GM23338 (cell line): ENCODE data around the gene MVB12B. TPM values are rescaled to one million over a fixed set of nuclear protein-coding genes. Genes with fewer than 3 reads are reported as not detected.

Experiments used
- ATAC-seq: fragments of 200-7000 bp; cut with Tn5 transposase; 3 replicates; pipeline ENCODE4 v1.9.1; 2020
- DNase-seq: peaks from one replicate; pipeline ENCODE4 v3.0.0-alpha.2; 2015; ENCODE audit warnings: low spot score
- H2AFZ ChIP-seq: fragments of 200-600 bp; sonication (generic); 2 replicates; pipeline ENCODE4 v1.8.0; 2016; ENCODE audit warnings: antibody characterized with exemption, mild to moderate bottlenecking, moderate library complexity
- H3F3A ChIP-seq: fragments of 200-600 bp; sonication (generic); replicated peaks from 2 replicates; pipeline ENCODE4 v1.8.0; 2017; ENCODE audit warnings: antibody characterized with exemption, mixed run types, low read depth
- H3K27ac ChIP-seq: fragments of 200-600 bp; sonication (generic); 2 replicates; pipeline ENCODE4 v1.6.1; 2016; ENCODE audit warnings: low read depth
- H3K27me3 ChIP-seq: fragments of 200-600 bp; sonication (generic); 2 replicates; pipeline ENCODE4 v1.8.0; 2016; ENCODE audit warnings: mild to moderate bottlenecking, mixed run types, moderate library complexity; ENCODE audit not compliant: insufficient read depth
- H3K36me3 ChIP-seq: fragments of 200-600 bp; sonication (generic); 2 replicates; pipeline ENCODE4 v1.8.0; 2016; ENCODE audit warnings: mild to moderate bottlenecking; ENCODE audit not compliant: insufficient read depth
- H3K4me1 ChIP-seq: fragments of 200-600 bp; sonication (generic); 2 replicates; pipeline ENCODE4 v1.8.0; 2016; ENCODE audit warnings: mild to moderate bottlenecking, moderate library complexity; ENCODE audit not compliant: insufficient read depth
- H3K4me2 ChIP-seq: fragments of 200-600 bp; sonication (generic); 2 replicates; pipeline ENCODE4 v1.7.1; 2017; ENCODE audit warnings: mixed run types
- H3K4me3 ChIP-seq: fragments of 200-600 bp; sonication (generic); 2 replicates; pipeline ENCODE4 v1.6.1; 2016; ENCODE audit warnings: mixed run types
- H3K79me2 ChIP-seq: fragments of 200-600 bp; sonication (generic); replicated peaks from 2 replicates; pipeline ENCODE4 v1.8.0; 2017; ENCODE audit warnings: mild to moderate bottlenecking; ENCODE audit not compliant: insufficient read depth
- H3K9me2 ChIP-seq: fragments of 200-600 bp; sonication (generic); 2 replicates; pipeline ENCODE4 v1.8.0; 2017; ENCODE audit not compliant: insufficient read depth
- H4K20me1 ChIP-seq: fragments of 200-600 bp; sonication (generic); replicated peaks from 2 replicates; pipeline ENCODE4 v1.8.0; 2017; ENCODE audit warnings: mild to moderate bottlenecking; ENCODE audit not compliant: insufficient read depth
- H3K27ac Mint-ChIP-seq: 2 replicates; pipeline ENCODE4 v1.8.0; 2020; ENCODE audit warnings: inconsistent platforms, mild to moderate bottlenecking, moderate library complexity, mixed read lengths
- H3K27me3 Mint-ChIP-seq: 3 replicates; pipeline ENCODE4 v1.8.0; 2022; ENCODE audit warnings: low read depth, mild to moderate bottlenecking, moderate library complexity, mixed read lengths, inconsistent platforms; ENCODE audit not compliant: insufficient read depth, poor library complexity
- H3K36me3 Mint-ChIP-seq: 3 replicates; pipeline ENCODE4 v1.8.0; 2021; ENCODE audit warnings: low read depth, mild to moderate bottlenecking, inconsistent platforms, moderate library complexity, mixed read lengths
- H3K4me1 Mint-ChIP-seq: 3 replicates; pipeline ENCODE4 v1.8.0; 2020; ENCODE audit warnings: mild to moderate bottlenecking, inconsistent platforms, mixed read lengths
- H3K4me3 Mint-ChIP-seq: 3 replicates; pipeline ENCODE4 v1.8.0; 2021; ENCODE audit warnings: moderate library complexity, mild to moderate bottlenecking, inconsistent platforms, mixed read lengths
- H3K9me3 Mint-ChIP-seq: 3 replicates; pipeline ENCODE4 v1.8.0; 2020; ENCODE audit warnings: moderate library complexity, mild to moderate bottlenecking, inconsistent platforms, mixed read lengths
- EZH2 ChIP-seq: fragments of 200-600 bp; sonication (generic); IDR thresholded peaks from one replicate; pipeline ENCODE4 v1.8.0; 2017; ENCODE audit warnings: antibody characterized with exemption, mild to moderate bottlenecking, low read depth; ENCODE audit not compliant: unreplicated experiment
- EZH2phosphoT487 ChIP-seq: fragments of 200-600 bp; sonication (generic); IDR thresholded peaks from one replicate; pipeline ENCODE4 v1.8.1; 2018; ENCODE audit warnings: antibody characterized with exemption; ENCODE audit not compliant: unreplicated experiment
- POLR2AphosphoS5 ChIP-seq: IDR thresholded peaks from 2 replicates; pipeline ENCODE4 v1.6.1; 2016; ENCODE audit warnings: antibody characterized with exemption, low read depth
- polyA plus RNA-seq: library from polyadenylated mRNA; unstranded; fragments of >200 nt; fragmentation: Nextera tagmentation; extraction: Ambion mirVana; gene quantifications from 2 replicates; pipeline ENCODE4 v1.2.1, GENCODE V29; 2016
- total RNA-seq: library from RNA; depleted of rRNA; stranded (reverse); fragments of >200 nt; shearing (Covaris generic); gene quantifications from 2 replicates; pipeline ENCODE4 v1.2.3, GENCODE V29; 2014
- TF ChIP-seq, protein P1 (sequence below): IDR thresholded peaks from one replicate; pipeline ENCODE4 v1.6.1; 2018; ENCODE audit warnings: antibody characterized with exemption; ENCODE audit not compliant: unreplicated experiment
- TF ChIP-seq, protein P2 (sequence below), 2 experiments: fragments of 200-600 bp in 1 of 2; sonication (generic) in 1 of 2; conservative IDR thresholded peaks; 2 replicates each; pipeline versions ENCODE4 v1.5.1 to v1.6.1; 2016 to 2017; ENCODE audit warnings: antibody characterized with exemption in 2 of 2, low read depth in 2 of 2, mild to moderate bottlenecking in 2 of 2, moderate library complexity in 1 of 2
- TF ChIP-seq, protein P3 (sequence below): IDR thresholded peaks from 2 replicates; pipeline ENCODE4 v1.6.1; 2016; ENCODE audit warnings: antibody characterized with exemption

Gene MVB12B
- total and polyA plus RNA-seq, 2 experiments from 2014 or later: 1.9 to 6.6 TPM

GRCh38 chr9:126331964-126332748 is 5.5 kb downstream of the MVB12B start:
- H3K4me3 ChIP-seq: no peak overlapping the region
- Mint-ChIP-seq H3K27ac (no peak overlapping the region), H3K9me3 (no peaks in the 10 kb centered on the region), H3K36me3 (no peaks in the 10 kb centered on the region), H3K27me3 (peaks cover 7% of the 10 kb centered on the region), H3K4me3 (no peak overlapping the region), H3K4me1 (peaks cover 23% of the 10 kb centered on the region)
- H3K36me3 ChIP-seq: no peaks in the 10 kb centered on the region
- no peak overlapping the region for H2AFZ ChIP-seq
- DNase-seq (no peak), ATAC-seq (no peak)
- no peak for TF ChIP-seq EZH2
- TF ChIP-seq, protein P1, sequence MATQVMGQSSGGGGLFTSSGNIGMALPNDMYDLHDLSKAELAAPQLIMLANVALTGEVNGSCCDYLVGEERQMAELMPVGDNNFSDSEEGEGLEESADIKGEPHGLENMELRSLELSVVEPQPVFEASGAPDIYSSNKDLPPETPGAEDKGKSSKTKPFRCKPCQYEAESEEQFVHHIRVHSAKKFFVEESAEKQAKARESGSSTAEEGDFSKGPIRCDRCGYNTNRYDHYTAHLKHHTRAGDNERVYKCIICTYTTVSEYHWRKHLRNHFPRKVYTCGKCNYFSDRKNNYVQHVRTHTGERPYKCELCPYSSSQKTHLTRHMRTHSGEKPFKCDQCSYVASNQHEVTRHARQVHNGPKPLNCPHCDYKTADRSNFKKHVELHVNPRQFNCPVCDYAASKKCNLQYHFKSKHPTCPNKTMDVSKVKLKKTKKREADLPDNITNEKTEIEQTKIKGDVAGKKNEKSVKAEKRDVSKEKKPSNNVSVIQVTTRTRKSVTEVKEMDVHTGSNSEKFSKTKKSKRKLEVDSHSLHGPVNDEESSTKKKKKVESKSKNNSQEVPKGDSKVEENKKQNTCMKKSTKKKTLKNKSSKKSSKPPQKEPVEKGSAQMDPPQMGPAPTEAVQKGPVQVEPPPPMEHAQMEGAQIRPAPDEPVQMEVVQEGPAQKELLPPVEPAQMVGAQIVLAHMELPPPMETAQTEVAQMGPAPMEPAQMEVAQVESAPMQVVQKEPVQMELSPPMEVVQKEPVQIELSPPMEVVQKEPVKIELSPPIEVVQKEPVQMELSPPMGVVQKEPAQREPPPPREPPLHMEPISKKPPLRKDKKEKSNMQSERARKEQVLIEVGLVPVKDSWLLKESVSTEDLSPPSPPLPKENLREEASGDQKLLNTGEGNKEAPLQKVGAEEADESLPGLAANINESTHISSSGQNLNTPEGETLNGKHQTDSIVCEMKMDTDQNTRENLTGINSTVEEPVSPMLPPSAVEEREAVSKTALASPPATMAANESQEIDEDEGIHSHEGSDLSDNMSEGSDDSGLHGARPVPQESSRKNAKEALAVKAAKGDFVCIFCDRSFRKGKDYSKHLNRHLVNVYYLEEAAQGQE: no peak
- TF ChIP-seq, protein P2, sequence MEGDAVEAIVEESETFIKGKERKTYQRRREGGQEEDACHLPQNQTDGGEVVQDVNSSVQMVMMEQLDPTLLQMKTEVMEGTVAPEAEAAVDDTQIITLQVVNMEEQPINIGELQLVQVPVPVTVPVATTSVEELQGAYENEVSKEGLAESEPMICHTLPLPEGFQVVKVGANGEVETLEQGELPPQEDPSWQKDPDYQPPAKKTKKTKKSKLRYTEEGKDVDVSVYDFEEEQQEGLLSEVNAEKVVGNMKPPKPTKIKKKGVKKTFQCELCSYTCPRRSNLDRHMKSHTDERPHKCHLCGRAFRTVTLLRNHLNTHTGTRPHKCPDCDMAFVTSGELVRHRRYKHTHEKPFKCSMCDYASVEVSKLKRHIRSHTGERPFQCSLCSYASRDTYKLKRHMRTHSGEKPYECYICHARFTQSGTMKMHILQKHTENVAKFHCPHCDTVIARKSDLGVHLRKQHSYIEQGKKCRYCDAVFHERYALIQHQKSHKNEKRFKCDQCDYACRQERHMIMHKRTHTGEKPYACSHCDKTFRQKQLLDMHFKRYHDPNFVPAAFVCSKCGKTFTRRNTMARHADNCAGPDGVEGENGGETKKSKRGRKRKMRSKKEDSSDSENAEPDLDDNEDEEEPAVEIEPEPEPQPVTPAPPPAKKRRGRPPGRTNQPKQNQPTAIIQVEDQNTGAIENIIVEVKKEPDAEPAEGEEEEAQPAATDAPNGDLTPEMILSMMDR (conservative IDR thresholded peaks at IDR 0.05; ENCODE audit: low read depth in 2 of 2): no peak
- H3K79me2 ChIP-seq: no peaks in the 10 kb centered on the region; the same call in 1 of the 2 replicates
- H3K9me2 ChIP-seq: no peaks in the 10 kb centered on the region
- H3F3A ChIP-seq: 0 out of 2 replicates have a peak, but pooled peaks cover 2% of the 10 kb centered on the region
- H3K4me2 ChIP-seq: no peak overlapping the region
- H4K20me1 ChIP-seq: no peaks in the 10 kb centered on the region
- no peak overlapping the region for H3K27ac ChIP-seq
- H3K4me1 ChIP-seq: no peaks in the 10 kb centered on the region
- H3K27me3 ChIP-seq: peaks cover 8% of the 10 kb centered on the region; the same call in 1 of the 2 replicates

DNA sequence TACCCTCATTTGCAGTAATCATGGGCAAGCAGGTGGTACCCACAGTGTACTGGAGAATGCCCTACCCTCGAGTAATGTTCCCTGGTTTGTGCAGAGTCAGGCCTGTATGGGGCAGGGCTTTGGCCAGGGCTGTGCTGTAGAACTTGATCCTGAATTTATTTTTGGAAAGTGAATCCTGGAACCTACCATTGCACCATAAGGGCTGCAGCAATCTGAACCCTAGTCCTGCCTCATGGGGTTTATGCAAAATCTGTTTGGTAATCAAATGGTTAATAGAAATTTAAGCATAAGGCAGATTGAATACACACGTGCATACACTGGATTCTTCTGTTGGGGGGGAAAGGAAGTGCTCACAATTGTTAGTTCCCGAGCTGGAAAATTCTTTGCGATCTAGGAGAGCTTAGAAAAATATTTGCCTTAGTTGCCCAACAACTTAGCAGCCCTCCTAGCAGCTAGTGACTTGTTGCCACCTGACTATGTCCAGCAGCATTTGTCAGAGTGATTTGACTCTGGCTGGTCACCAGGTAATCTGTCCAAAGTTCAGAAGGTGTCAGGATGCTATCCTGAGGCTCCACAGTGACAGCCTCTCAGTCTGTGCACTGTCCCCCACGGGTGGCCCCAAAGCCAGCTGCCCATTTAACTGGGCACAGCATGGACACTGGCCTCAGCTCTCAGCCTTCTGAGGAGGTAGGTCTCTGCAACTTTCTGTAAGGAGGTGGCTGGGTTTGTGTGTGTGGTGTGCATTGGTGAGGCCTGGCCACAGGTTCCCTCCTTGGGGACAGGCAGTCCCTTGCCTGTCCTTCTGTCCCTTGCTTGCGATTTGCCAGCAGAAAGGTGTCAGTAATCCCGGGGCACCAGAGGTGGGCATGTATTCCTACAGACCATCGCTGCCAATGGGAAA is 8.3 kb downstream of the MVB12B start:
- Histone ChIP-seq H2AFZ (no peak overlapping the region), H3K27ac (no peak overlapping the region), H3K79me2 (no peaks in the 10 kb centered on the region), H3K4me3 (no peak overlapping the region), H3K4me1 (peaks cover 13% of the 10 kb centered on the region), H3K9me2 (no peaks in the 10 kb centered on the region), H3K36me3 (no peaks in the 10 kb centered on the region), H3K4me2 (no peak overlapping the region), H4K20me1 (no peaks in the 10 kb centered on the region), H3F3A (0 out of 2 replicates have a peak, but pooled peaks cover 3% of the 10 kb centered on the region), H3K27me3 (no peaks in the 10 kb centered on the region)
- Mint-ChIP-seq H3K4me3 (no peak overlapping the region), H3K27ac (no peak overlapping the region), H3K9me3 (no peaks in the 10 kb centered on the region), H3K4me1 (peaks cover 35% of the 10 kb centered on the region), H3K36me3 (no peaks in the 10 kb centered on the region), H3K27me3 (peaks cover 8% of the 10 kb centered on the region)
- TF ChIP-seq, protein P3, sequence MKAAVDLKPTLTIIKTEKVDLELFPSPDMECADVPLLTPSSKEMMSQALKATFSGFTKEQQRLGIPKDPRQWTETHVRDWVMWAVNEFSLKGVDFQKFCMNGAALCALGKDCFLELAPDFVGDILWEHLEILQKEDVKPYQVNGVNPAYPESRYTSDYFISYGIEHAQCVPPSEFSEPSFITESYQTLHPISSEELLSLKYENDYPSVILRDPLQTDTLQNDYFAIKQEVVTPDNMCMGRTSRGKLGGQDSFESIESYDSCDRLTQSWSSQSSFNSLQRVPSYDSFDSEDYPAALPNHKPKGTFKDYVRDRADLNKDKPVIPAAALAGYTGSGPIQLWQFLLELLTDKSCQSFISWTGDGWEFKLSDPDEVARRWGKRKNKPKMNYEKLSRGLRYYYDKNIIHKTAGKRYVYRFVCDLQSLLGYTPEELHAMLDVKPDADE: no peak
- no peak for TF ChIP-seq EZH2phosphoT487
- no peak for TF ChIP-seq POLR2AphosphoS5
- TF ChIP-seq, protein P2 (conservative IDR thresholded peaks at IDR 0.05; ENCODE audit: low read depth in 2 of 2): no peak
- DNase-seq (no peak), ATAC-seq (no peak)
